Central memory CD8-positive, alpha-beta T cell (primary cell): ENCODE data around the gene PITX2.
"Not testable (repeated sequence)": the region's sequence is repeated elsewhere in the genome, so short reads cannot be mapped to it uniquely, and the experiment has no call there.

ENCODE experiments used
- ATAC-seq: fragments of 150-1000 bp; cut with Tn5 transposase; replicated peaks from 2 replicates; pipeline ENCODE4 v1.10.0; 2022; ENCODE audit warnings: mild to moderate bottlenecking, moderate FRiP score, moderate number of reproducible peaks; ENCODE audit not compliant: poor library complexity, severe bottlenecking; ENCODE audit errors: extremely low read depth
- DNase-seq, 2 donors: peaks; one replicate each; pipeline ENCODE4 v3.0.0; 2021; ENCODE audit warnings: low spot score in 2 of 2
- H3K27ac Mint-ChIP-seq: one replicate; pipeline ENCODE4 v1.8.0; 2022; ENCODE audit warnings: low read depth, mild to moderate bottlenecking, moderate library complexity, mixed read lengths
- H3K27me3 Mint-ChIP-seq: one replicate; pipeline ENCODE4 v1.8.0; 2022; ENCODE audit warnings: mixed read lengths
- H3K36me3 Mint-ChIP-seq: one replicate; pipeline ENCODE4 v1.8.0; 2022; ENCODE audit warnings: mild to moderate bottlenecking, moderate library complexity, mixed read lengths; ENCODE audit not compliant: insufficient read depth
- H3K4me1 Mint-ChIP-seq: one replicate; pipeline ENCODE4 v1.8.0; 2022; ENCODE audit warnings: mixed read lengths
- H3K4me3 Mint-ChIP-seq: one replicate; pipeline ENCODE4 v1.8.0; 2022; ENCODE audit warnings: mild to moderate bottlenecking, moderate library complexity, mixed read lengths
- H3K9me3 Mint-ChIP-seq: one replicate; pipeline ENCODE4 v1.8.0; 2022; ENCODE audit warnings: mixed read lengths

Gene PITX2

GRCh38 chr4:110610620-110610939, 12.3 kb downstream of the PITX2 start:
- Mint-ChIP-seq H3K27me3 (peaks cover 78% of the 10 kb centered on the region), H3K27ac (no peak overlapping the region), H3K4me3 (no peak overlapping the region), H3K36me3 (no peaks in the 10 kb centered on the region), H3K4me1 (no peaks in the 10 kb centered on the region), H3K9me3 (no peaks in the 10 kb centered on the region)
- DNase-seq (no peak), ATAC-seq (no peak)

DNA sequence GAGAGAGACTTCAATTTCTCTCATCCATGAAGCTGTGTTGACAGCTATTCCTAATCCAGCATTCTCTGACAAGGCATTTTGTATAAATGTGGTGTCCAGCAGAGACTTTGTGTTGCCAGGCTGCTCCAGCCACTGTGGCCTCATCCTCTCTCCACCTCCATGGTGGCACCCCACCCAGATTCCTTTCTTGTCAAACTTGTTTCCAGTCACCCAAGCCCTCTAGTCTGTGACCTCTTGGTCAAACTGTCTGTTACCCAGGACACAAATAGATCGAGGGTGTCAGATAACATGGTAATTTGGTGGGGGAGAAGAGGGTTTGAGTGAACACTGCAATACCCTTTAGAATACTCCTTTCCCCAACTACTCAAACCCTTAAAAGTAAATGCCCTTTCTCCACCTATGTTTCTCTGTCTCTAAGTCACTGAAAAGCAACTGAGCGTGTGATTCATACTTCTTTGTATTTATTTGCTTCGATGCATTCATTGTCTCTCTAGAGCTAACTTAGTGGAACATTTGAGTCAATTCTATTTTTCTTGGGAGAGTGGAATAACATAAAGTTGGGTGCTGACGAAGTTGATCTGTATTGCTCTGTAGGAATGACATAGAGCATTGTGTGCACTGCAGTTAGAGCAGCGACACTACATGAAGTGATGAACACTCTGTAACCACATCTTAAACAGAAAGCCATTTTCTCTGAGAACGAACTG, 13.7 kb downstream of the PITX2 start:
- no peak for DNase-seq
- Mint-ChIP-seq H3K36me3 (no peaks in the 10 kb centered on the region), H3K4me1 (no peaks in the 10 kb centered on the region), H3K9me3 (no peaks in the 10 kb centered on the region), H3K4me3 (no peak overlapping the region), H3K27ac (no peak overlapping the region), H3K27me3 (peaks cover 64% of the 10 kb centered on the region)
- no peak for ATAC-seq

DNA sequence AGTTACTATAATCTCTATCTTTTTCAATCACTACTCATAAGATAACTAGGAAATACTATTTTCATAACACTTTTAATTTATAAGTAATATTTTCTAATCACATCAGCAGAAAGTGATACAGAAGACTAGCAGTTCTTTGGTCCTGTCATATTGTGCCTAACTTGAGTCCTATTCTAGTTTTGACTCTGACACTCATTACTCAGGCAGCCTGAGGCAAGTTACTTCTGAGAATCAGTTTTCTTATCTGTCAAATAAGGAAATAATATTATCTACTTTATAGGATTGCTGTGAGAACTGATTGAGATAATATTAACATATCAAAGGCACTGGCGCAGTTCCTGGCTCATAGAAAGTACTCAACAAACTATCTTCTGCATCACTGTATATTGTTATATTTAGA, 17.8 kb downstream of the PITX2 start:
- Mint-ChIP-seq H3K4me3 (no peak overlapping the region), H3K27me3 (peaks cover 54% of the 10 kb centered on the region), H3K9me3 (peaks cover under 1% of the 10 kb centered on the region), H3K36me3 (no peaks in the 10 kb centered on the region), H3K27ac (no peak overlapping the region), H3K4me1 (no peaks in the 10 kb centered on the region)
- no peak for DNase-seq
- ATAC-seq, result no peak

- no peak overlapping the region for H3K4me3 Mint-ChIP-seq
- DNase-seq (no peak), ATAC-seq (no peak)
- peaks cover 12% of the 10 kb centered on the region for H3K9me3 Mint-ChIP-seq
- no peaks in the 10 kb centered on the region for H3K36me3 Mint-ChIP-seq
- H3K27ac Mint-ChIP-seq, result no peak overlapping the region
- H3K27me3 Mint-ChIP-seq, result peaks cover 42% of the 10 kb centered on the region
- no peaks in the 10 kb centered on the region for H3K4me1 Mint-ChIP-seq
These were observed 20.8 kb downstream of the PITX2 start for GRCh38 chr4:110602061-110602460.

- Mint-ChIP-seq H3K36me3 (peaks cover 2% of the 10 kb centered on the region), H3K9me3 (peaks cover 15% of the 10 kb centered on the region), H3K27ac (no peak overlapping the region), H3K27me3 (peaks cover 35% of the 10 kb centered on the region), H3K4me3 (no peak overlapping the region), H3K4me1 (no peaks in the 10 kb centered on the region)
- no peak for DNase-seq
- no peak for ATAC-seq
These were observed 25.3 kb downstream of the PITX2 start for GRCh38 chr4:110597582-110597981.

GRCh38 chr4:110596431-110596830, 26.4 kb downstream of the PITX2 start:
- H3K4me3 Mint-ChIP-seq, result no peak overlapping the region
- H3K36me3 Mint-ChIP-seq, result peaks cover 2% of the 10 kb centered on the region

DNA sequence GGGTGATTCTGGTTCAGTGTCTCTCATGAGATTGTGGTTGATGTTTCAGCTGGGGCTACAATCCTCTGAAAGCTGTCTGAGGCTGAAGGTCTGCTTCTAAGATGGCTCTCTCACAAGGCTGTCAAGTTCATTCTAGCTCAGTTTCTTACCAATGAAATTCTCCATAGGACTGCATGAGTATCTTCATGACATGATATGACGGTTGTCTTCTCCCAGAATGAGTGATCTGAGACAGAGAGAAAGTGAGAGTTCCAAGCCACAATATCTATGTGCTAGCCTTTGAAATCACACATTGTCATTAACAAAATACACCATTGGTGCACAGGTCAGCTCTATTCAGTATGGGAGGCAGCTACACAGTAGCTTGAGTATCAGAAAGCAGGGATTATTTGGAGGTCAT, 27.3 kb downstream of the PITX2 start:
- Mint-ChIP-seq H3K27me3 (peaks cover 28% of the 10 kb centered on the region), H3K27ac (no peak overlapping the region), H3K36me3 (peaks cover 2% of the 10 kb centered on the region), H3K4me3 (no peak overlapping the region), H3K4me1 (no peaks in the 10 kb centered on the region), H3K9me3 (peaks cover 17% of the 10 kb centered on the region)
- ATAC-seq (no peak), DNase-seq (no peak)

More at GRCh38 chr4:110596431-110596830, 26.4 kb downstream of the PITX2 start:
- Mint-ChIP-seq H3K9me3 (peaks cover 17% of the 10 kb centered on the region), H3K27ac (no peak overlapping the region), H3K4me1 (no peaks in the 10 kb centered on the region), H3K27me3 (peaks cover 37% of the 10 kb centered on the region)
- ATAC-seq, result no peak
- DNase-seq, result no peak

DNA sequence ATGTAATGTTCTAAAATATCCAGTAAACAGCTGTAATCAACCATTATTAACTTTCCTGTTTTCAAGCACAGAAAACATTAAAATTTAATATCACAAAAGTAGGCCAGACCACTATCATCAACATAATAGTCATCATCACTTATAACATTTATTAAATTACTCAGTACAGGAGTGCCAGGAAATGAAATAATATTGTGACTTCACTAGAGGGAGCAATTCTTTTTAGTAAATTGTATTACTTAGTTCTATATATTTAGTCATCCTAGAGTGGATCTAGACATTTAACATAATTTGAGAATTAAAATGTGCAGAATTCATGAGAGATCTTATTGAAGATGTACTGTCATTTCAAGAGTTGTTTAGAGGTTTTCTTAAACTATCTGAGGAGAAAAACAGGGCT, 33.6 kb downstream of the PITX2 start:
- H3K27me3 Mint-ChIP-seq, result peaks cover 9% of the 10 kb centered on the region
- no peaks in the 10 kb centered on the region for H3K4me1 Mint-ChIP-seq
- ATAC-seq (no peak), DNase-seq (no peak)
- H3K36me3 Mint-ChIP-seq, result peaks cover 2% of the 10 kb centered on the region
- peaks cover 5% of the 10 kb centered on the region for H3K9me3 Mint-ChIP-seq
- H3K27ac Mint-ChIP-seq, result no peak overlapping the region
- no peak overlapping the region for H3K4me3 Mint-ChIP-seq

GRCh38 chr4:110587666-110588285, 35.1 kb downstream of the PITX2 start:
- ATAC-seq (no peak), DNase-seq (no peak)
- Mint-ChIP-seq H3K27me3 (peaks cover 18% of the 10 kb centered on the region), H3K27ac (no peak overlapping the region), H3K9me3 (peaks cover 4% of the 10 kb centered on the region), H3K4me3 (no peak overlapping the region), H3K36me3 (no peaks in the 10 kb centered on the region), H3K4me1 (no peaks in the 10 kb centered on the region)

- Mint-ChIP-seq H3K36me3 (no peaks in the 10 kb centered on the region), H3K27ac (no peak overlapping the region), H3K27me3 (peaks cover 15% of the 10 kb centered on the region), H3K4me1 (no peaks in the 10 kb centered on the region), H3K9me3 (no peaks in the 10 kb centered on the region), H3K4me3 (no peak overlapping the region)
- DNase-seq (no peak), ATAC-seq (no peak)
These were observed 36.6 kb downstream of the PITX2 start for GRCh38 chr4:110586131-110586850.

- not testable (repeated sequence) for H3K4me3 Mint-ChIP-seq, H3K27ac Mint-ChIP-seq, H3K27me3 Mint-ChIP-seq, ATAC-seq, H3K9me3 Mint-ChIP-seq, H3K36me3 Mint-ChIP-seq, H3K4me1 Mint-ChIP-seq, DNase-seq
These were observed 46.2 kb downstream of the PITX2 start for GRCh38 chr4:110576696-110577095.
